GM21390 (cell line): ENCODE data around the gene RMND5A.
"Not testable (repeated sequence)": the region's sequence is repeated elsewhere in the genome, so short reads cannot be mapped to it uniquely, and the experiment has no call there.

ENCODE experiments used
- ATAC-seq: cut with Tn5 transposase; IDR thresholded peaks from one replicate; pipeline ENCODE4 v1.9.1; 2021; ENCODE audit not compliant: unreplicated experiment

RMND5A gene

DNA sequence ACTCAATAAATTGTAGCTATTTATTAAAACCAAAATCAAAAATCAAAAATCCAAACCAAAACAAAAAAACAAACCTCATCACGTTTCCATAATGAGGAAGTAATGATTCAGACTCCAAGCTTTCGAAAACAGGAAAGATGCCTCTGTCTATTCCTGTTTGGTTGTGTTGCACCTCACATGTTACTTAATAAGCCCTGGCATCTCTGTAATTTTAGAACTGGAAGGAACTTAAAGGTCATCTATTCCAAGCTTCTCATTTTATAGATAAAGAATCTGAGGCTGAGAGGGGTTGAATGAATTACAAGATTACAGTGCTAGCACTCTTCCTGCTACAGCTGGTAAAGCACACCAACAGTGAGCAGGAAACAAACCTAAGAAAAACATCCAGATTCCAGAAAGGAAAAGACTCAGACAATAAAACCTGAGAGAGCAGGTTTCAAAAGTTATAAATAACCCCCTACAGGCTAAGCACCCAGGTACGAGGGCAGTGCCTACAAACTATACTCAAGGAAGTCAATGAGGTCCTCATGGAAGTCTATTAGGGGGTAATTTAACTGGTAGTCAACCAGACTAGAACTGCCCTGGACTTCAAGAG lies 5.4 kb upstream of the RMND5A start:
- ATAC-seq, result not testable (repeated sequence)

DNA sequence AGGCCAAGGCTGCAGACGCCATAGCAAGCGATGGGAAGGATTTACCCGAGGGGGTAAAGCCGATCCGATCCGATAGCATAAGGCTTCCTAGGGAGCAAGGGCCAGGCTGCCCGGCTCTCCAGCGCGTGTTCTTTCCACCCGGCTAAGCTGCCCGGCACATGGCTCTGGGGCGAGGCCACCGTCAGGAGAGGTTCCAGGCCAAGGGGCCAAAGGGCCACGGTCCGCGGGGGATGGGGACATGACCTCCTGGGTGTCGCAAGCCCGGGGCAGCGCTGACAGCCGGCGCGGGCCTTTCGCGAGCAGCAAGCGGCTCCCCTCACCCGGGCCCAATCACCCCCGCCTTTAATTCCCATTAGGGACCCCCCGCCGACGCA lies 841 bp upstream of the RMND5A start:
- not testable (repeated sequence) for ATAC-seq

DNA sequence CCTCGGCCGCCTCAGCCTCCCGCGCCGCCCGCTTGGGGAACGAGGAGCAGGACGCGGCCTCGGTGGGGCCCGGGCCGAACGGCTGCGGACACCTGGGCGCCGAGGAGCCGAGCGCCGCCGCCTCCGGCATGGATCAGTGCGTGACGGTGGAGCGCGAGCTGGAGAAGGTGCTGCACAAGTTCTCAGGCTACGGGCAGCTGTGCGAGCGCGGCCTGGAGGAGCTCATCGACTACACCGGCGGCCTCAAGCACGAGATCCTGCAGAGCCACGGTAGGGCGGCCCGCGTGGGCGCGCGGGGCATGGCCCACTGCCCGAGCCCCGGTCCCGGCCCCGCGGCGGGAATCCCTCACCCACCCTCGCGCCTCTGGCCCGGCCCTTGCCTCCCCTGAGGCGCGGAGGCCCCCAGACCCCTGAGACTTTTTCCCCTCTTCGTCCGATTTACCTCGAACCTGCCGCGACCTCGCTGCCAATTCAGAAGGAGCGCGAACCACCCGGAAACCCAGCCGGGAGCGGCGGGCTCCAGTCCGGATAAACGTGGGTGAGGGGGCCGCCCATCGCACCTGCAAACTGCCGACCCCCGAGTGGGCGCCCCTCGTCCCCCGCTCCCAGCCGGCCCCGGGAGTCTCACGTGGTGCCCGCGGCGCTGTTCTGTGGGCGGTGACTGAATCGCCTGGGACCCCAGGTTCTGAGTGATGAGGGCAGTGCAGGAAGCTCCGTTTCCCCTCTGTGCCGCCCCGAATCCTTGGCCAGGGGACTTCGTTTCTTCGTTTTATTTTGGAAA lies 639 bp downstream of the RMND5A start:
- peak; percentile 18 for ATAC-seq

DNA sequence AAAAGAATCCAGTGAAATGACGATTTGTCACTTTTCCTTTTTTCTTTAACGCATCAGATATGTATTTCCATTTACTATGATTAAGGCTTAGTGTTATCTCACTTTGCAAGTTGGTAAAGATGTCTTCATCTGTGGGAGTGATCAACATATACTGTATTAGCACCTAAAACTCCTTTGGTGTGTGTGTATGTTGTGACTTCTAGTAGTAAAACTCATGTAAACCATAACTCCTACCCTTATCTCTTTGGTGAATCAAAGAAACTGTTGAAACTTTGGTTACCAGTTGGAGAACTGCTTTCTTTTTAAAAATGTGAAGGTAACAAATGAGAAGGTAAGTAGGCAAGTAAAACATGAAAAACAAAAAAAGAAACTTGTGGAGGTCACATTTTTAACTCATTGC lies 5.6 kb downstream of the RMND5A start:
- not testable (repeated sequence) for ATAC-seq

DNA sequence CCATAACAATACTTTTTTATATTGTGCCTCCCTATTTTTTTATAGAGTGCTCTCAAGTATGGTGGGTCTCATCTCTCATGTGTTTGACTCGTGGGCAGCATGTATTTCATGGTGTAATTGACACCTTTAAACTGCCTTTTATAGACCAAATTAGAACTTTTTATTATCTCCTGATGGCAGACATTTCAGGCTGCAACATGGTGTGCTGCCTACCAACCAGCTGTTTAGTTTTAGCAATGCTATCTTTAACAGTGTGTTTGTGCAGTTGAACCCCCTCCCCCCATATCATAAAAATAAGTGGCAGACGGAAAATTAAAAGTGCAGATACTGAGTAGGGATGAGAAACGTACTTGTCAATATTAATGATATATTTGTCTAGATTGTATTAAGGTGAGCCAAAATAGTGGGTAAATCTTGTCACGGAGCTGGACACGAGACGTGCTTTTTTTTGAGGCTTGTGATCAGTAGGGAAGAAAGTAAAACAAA lies 12.0 kb downstream of the RMND5A start:
- ATAC-seq, result not testable (repeated sequence)

DNA sequence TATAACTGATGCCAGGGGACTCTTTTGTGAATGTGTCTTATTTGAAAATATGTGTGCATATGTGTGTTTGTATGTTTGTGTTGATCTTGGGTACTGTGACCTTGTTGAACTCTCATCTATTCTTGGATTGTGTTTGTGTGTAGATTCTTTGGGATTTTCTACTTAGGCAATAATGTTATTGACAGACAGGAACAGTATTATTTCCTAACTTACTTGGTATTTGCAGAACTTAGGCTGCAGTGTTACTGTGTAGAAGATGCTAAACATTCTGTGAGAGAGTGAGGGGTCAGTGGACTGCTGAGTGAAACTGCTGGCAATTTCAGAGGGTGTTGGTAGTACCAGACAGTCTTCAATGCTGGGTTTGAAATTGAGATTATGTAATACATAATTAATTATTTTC lies 12.7 kb downstream of the RMND5A start:
- ATAC-seq, result not testable (repeated sequence)

DNA sequence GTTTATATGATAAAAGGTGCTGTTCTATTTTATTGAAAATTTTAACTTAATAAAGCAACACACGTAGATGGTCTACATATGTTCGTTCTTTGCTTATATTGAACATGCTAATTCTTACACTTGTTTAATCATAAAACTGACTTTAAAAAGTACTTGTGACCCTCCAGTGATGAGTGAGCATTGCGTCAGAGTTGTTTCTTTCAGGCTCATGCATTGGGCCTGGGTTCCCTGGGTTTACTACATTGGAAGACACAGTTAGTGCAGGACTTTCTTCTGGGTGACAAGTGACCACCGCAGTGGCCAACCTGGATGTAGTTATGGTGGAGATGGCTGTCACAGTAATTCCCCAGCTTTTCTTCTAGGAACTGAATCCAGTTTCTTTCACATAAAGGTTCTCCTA lies 13.4 kb downstream of the RMND5A start:
- ATAC-seq, result not testable (repeated sequence)

DNA sequence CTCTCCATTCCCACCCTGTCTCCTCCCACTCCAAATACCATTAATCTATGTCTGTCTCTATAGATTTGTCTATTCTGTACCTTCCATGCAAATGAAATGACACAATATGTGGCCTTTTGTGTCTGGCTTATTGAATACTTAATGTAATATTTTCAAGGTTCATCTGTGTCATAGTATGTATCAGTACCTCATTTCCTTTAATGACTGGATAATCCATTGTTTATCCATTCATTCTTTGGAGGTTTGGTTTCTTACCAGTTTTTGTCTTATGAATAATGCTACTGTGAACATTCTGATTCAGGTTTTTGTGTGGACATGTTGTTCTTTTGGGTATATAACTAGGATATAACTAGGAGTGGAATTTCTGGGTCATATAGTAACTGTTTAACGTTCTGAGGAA lies 14.8 kb downstream of the RMND5A start:
- ATAC-seq, result not testable (repeated sequence)

DNA sequence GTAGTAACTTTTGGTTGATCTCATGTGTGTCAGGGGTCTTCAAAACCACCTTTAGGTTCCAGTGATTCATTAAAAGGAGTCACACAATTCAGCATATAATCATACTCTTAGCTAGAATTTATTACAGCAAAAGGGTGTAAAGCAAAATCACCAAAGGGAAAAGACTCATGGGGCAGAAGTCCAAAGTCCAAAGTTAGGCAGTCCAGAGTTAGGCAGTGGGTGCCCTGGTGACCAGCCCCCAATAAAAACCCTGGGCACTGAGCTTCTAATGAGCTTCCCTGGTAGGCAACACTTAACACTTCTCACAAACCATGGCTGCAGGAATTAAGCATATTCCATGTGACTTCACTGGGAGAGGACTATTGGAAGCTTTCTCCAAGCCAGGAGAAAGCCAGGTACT lies 19.4 kb downstream of the RMND5A start:
- ATAC-seq, result not testable (repeated sequence)

DNA sequence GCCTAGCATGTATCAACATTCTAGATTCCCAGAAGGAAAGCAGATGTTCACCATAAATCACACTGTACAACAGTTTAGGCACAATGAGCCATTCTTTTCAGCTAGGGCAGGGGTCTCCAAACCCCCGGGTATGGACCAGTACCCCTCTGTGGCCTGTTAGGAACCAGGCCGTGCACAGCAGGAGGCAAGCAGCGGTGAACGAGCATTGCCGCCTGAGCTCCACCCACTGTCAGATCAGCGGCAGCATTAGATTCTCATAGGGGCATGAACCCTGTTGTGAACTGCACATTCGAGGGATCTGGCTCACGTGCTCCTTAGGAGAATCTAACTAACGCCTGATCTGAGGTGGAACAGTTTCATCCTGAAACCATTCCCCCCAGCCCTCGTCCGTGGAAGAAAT lies 19.8 kb downstream of the RMND5A start:
- not testable (repeated sequence) for ATAC-seq

DNA sequence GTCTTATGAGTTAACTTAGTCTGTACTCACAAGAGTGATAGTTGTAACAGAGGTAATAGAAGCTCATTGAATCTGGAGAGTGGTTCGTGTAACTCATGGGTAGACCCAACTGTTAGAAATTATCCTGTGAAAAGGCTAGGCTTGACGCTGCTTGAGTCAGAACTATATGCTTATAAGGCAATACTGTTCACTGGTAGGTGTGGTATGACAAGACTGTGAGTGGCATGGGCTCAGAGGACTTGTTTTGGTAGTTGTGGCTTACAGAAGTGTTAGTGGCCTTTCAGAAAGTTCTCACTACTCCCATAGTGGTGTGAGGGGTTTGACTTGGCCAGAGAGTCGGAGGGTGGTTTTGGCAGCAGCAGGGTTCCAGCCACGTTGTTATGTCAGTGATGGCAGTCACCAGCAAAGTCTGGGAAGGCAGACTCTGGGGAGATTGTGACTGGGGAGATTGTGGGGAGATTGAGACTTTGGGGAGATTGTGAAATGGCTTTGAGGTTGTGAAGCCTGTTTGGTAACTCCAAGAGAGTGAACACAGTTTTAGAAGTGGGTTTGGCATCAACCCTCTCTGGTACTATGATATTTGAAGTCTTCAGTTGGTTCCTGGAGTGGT lies 21.9 kb downstream of the RMND5A start:
- not testable (repeated sequence) for ATAC-seq

DNA sequence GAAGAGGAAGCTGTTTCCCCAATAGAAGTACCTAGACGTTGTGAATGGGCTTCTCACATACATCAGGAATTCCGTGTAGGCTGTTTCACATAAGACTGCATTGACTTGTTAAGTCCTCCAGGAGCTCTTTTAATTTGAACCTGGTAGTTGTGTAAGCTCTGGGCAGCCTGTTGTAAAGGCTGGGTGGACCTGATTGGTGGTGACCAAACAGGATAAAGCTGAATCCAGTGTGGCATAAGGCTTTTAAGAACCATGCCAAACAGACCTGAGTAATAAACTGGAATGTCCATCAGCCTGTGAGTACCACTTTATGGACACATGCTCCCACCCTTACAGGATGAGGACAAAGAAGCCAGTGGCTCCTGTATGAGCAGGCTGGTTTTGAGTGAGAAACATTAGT lies 24.1 kb downstream of the RMND5A start:
- ATAC-seq, result no peak

DNA sequence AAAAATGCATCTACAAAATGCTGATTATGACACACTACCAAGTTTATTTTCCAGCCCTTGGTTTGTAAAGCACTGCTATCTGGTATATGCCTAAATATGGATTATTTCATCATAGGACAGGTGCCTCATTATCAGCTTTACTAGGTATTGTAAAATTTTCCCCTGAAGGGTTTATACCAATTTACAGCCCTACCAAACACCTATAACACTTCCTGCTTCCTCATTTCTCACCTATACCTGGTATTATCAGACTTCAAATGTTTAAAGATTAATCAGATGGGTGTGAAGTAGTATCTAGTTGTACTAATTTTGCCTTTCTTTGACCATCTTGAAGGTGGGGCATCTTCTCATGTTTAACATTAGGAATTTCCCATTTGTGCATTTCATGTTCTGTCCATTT lies 26.8 kb downstream of the RMND5A start:
- no peak for ATAC-seq

DNA sequence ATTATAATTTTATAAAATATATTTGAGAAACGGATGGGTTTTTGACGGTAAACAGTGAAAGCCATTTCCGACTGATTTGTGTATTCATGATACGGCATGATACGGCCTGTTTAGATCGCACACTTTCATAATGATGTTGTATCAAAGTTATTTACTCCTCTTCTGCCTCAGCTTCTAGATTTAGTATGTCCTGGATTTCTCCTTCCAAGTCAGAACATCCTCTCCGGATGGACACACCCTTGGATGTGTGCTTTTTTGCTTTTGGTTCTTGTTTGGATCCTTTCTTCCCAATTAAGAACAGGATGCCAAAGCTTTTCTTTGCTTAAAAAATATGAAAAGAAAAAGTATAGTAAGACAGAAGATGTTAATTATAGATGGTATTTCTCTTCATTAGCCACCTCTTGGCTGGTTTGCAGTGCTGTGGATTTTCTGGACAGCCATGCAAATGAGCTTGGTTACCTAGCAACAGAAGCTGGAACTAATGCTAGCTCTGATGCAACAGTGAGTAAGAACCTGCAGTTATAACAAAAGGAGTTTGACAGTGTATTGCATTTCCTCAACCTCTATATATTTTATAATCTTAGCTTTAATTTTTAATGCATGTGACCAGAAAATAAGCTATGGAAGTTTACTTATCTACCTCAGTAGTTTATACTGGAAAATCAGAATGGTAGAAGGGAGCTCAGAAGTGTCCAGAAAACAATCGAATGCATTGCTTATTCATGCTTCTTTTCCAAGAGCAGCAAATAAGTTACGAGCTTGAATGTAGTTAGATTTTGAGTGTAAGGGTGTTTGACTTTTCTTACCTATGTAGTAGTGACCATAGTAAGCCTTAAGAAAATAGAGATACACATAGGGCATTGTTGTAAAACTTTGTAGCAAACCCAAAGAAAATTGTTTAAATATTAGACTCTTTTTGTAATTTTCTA lies 27.9 kb downstream of the RMND5A start:
- ATAC-seq, result no peak

DNA sequence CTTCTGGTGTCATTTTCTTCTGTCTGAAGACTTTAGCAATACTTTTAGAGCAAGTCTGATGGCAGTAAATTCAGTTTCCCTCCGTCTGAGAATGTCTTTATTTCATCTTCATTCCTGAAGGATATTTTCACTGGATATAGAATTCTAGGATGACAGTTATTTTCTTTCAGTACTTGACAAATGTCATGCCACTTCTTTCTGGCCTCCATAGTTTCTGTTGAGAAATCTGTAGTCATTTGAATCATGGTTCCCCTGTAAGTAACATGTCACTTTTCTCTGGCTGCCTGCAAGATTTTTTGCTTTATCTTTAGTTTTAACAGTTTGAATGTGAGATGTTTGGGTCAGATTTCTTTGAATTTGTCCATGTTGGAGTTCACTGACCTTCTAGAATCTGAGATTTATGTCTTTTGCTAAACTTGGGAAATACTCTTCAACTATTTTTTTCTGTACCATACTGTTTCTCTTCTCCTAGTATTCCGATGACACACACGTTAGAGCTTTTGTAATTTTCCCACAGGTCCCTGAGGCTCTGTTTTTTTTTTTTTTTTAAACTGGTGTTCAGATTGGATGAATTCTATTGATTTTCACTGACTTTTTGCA lies 30.2 kb downstream of the RMND5A start:
- ATAC-seq, result no peak

DNA sequence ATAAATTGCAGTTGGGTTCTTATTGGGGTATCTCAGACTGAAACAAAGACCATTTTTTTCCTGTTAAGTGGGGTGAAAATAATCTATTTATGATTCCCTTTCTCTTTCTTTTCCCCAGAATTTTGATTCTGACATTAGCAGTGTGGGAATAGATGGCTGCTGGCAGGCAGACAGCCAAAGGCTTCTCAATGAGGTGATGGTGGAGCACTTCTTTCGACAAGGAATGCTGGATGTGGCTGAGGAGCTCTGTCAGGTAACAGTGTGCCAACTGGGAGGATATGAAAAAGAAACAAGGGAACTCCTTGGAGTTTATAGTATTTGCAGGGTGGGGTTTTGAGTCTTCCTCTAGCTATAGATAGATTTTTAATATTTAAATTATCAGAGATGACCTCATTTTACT lies 31.7 kb downstream of the RMND5A start:
- ATAC-seq, result no peak

DNA sequence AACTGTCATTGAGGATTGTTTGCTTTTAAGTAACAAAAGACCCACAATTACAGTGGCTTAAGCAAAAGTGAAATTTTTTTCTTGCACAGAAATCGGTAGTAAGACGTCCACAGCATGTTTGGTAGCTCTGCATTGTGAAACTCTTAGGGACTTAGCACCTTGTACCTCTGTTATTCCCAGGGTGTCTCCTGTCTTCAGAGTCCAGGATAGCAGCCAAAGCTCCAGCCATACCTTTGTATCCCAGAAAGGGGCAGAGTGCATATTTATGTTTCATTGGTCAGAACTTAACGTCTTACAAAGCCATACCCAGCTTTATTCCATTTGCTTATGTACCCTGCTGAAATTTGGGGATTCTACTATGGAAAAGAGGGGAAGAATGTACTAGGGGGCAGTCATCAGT lies 32.8 kb downstream of the RMND5A start:
- no peak for ATAC-seq

DNA sequence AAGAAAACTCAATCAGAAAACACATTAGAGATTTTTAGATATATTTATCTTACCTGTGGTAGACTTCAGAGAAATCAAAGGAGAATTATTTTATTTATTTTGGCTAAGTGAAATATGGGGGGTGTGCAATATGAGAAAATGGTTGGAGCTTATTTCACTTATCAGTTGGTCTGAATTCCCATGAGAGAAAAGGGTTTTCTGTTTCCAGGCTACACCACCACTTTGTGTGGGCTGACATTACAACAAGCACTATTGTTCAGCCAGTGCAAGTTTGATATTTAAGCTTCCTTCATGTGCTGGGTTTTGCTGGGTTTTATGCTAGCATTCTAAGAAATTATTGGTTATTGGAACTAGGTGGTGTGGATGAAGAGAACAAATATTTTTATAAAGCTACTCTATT lies 33.5 kb downstream of the RMND5A start:
- ATAC-seq, result no peak

DNA sequence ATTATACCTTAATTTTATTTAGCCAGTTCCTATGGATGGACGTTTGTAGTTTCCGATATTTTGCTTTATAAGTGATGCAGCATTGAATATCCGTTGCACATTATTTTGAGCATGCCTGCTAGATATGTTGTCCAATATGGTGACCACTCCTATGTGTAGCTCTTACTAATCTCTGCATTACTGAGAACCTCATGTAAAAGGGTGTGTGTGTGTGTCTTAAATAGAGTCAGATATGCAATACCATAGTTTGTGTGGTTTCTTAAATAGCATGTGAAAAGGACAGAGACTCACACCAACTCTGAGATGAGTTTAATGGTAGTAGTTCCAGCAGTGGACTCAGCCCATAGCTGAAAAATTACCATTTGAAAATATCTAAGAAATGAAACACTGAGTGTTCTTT lies 38.3 kb downstream of the RMND5A start:
- ATAC-seq, result no peak

DNA sequence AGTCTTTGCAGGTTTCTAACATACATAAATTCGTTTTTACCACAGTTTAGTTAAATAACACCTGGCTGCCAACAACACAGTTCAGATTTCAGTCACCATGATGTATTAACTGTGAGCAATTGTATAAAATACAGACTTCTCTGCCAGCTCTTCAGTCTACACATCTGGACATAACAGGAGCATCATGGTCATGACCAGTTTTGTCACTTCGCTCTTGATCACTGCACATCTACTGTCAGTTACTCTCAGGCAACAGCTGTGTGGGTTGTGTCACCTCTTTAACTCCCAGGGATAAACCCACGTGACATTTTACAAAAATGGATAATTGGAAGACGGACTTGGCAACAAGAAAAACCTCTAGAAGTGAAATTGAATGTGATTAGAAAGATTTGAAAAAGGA lies 40.3 kb downstream of the RMND5A start:
- no peak for ATAC-seq
